ENCODE measurements around the gene ABI1.

- TF ChIP-seq CTCF (IDR thresholded peaks at IDR 0.05) (no peak), POLR2A (IDR thresholded peaks at IDR 0.05) (no peak), POLR2AphosphoS5 (IDR thresholded peaks at IDR 0.05) (no peak)
Observed at GRCh38 chr10:26699631-26700030, 161.1 kb downstream of the ABI1 start.
